WTC11 (cell line): ENCODE measurements around the gene EIF4G3. TPM values are rescaled to one million over a fixed set of nuclear protein-coding genes. Genes with fewer than 3 reads are reported as not detected.

Source experiments
- ATAC-seq: fragments of 200-7000 bp; cut with Tn5 transposase; 2 replicates; pipeline ENCODE4 v1.10.0; 2021; ENCODE audit warnings: mild to moderate bottlenecking, moderate library complexity
- CTCF ChIA-PET: fragments of 300-600 bp; sonication (Branson Sonifier 250); formaldehyde crosslinking; loops from one replicate; lab custom pipeline; 2021; ENCODE audit warnings: antibody characterized with exemption; lab: Charles Lee
- POLR2A ChIA-PET: fragments of 350-600 bp; sonication (Branson Sonifier 250); formaldehyde crosslinking; loops from one replicate; lab custom pipeline; 2021; ENCODE audit warnings: antibody characterized with exemption; lab: Charles Lee
- DNase-seq: peaks from one replicate; pipeline ENCODE4 v3.0.0; 2021; ENCODE audit warnings: low spot score
- H3K27ac Mint-ChIP-seq: 2 replicates; pipeline ENCODE4 v1.8.0; 2021; ENCODE audit warnings: mixed read lengths
- H3K27me3 Mint-ChIP-seq: 2 replicates; pipeline ENCODE4 v1.8.0; 2021; ENCODE audit warnings: low read depth, mild to moderate bottlenecking, moderate library complexity, mixed read lengths
- H3K36me3 Mint-ChIP-seq: 2 replicates; pipeline ENCODE4 v1.8.0; 2021; ENCODE audit warnings: mixed read lengths
- H3K4me1 Mint-ChIP-seq: 2 replicates; pipeline ENCODE4 v1.8.0; 2022; ENCODE audit warnings: mixed read lengths
- H3K4me3 Mint-ChIP-seq: 2 replicates; pipeline ENCODE4 v1.8.0; 2021; ENCODE audit warnings: mild to moderate bottlenecking, moderate library complexity, mixed read lengths
- H3K9me3 Mint-ChIP-seq: 2 replicates; pipeline ENCODE4 v1.8.0; 2021; ENCODE audit warnings: mixed read lengths
- AR ChIP-seq: fragments of 250-450 bp; sonication (Bioruptor Pico); IDR thresholded peaks from 2 replicates; pipeline ENCODE4 v1.9.0; 2021; ENCODE audit warnings: mild to moderate bottlenecking
- ATF1 ChIP-seq: sonication (generic); formaldehyde crosslinking; IDR thresholded peaks from 2 replicates; pipeline ENCODE4 v1.8.1; 2023; ENCODE audit warnings: mild to moderate bottlenecking, moderate library complexity, missing genetic modification reagents
- ATF3 ChIP-seq: sonication (generic); formaldehyde crosslinking; conservative IDR thresholded peaks from 2 replicates; pipeline ENCODE4 v1.8.1; 2022; ENCODE audit warnings: mild to moderate bottlenecking, missing genetic modification reagents
- CDX4 ChIP-seq: fragments of 250-450 bp; sonication (Bioruptor Pico); IDR thresholded peaks from 2 replicates; pipeline ENCODE4 v1.9.0; 2021; ENCODE audit warnings: moderate library complexity, mild to moderate bottlenecking, inconsistent platforms, borderline replicate concordance
- GABPB1 ChIP-seq: sonication (generic); formaldehyde crosslinking; IDR thresholded peaks from 2 replicates; pipeline ENCODE4 v1.8.1; 2023; ENCODE audit warnings: mild to moderate bottlenecking, missing genetic modification reagents
- HMGXB4 ChIP-seq: sonication (generic); formaldehyde crosslinking; IDR thresholded peaks from 2 replicates; pipeline ENCODE4 v1.8.1; 2023; ENCODE audit warnings: mild to moderate bottlenecking, moderate library complexity, missing genetic modification reagents
- KAT7 ChIP-seq: sonication (generic); formaldehyde crosslinking; IDR thresholded peaks from 2 replicates; pipeline ENCODE4 v1.8.1; 2023; ENCODE audit warnings: missing genetic modification reagents, mild to moderate bottlenecking, borderline replicate concordance
- MLX ChIP-seq: sonication (generic); formaldehyde crosslinking; IDR thresholded peaks from 2 replicates; pipeline ENCODE4 v1.8.1; 2023; ENCODE audit warnings: mild to moderate bottlenecking, missing genetic modification reagents, moderate library complexity
- NFATC4 ChIP-seq: fragments of 250-450 bp; sonication (Bioruptor Pico); IDR thresholded peaks from 2 replicates; pipeline ENCODE4 v1.9.0; 2021; ENCODE audit warnings: mild to moderate bottlenecking
- OVOL2 ChIP-seq: fragments of 250-450 bp; sonication (Bioruptor Pico); IDR thresholded peaks from 2 replicates; pipeline ENCODE4 v1.9.0; 2021; ENCODE audit warnings: mild to moderate bottlenecking, borderline replicate concordance
- PRDM15 ChIP-seq: sonication (generic); formaldehyde crosslinking; IDR thresholded peaks from 2 replicates; pipeline ENCODE4 v1.8.0; 2022; ENCODE audit warnings: missing genetic modification reagents
- SMAD3 ChIP-seq: sonication (generic); formaldehyde crosslinking; IDR thresholded peaks from 2 replicates; pipeline ENCODE4 v1.8.0; 2022; ENCODE audit warnings: missing genetic modification reagents, mild to moderate bottlenecking, borderline replicate concordance
- SMAD4 ChIP-seq: sonication (generic); formaldehyde crosslinking; IDR thresholded peaks from 2 replicates; pipeline ENCODE4 v1.8.0; 2022; ENCODE audit warnings: mild to moderate bottlenecking, missing genetic modification reagents
- ZMAT4 ChIP-seq: fragments of 250-450 bp; sonication (Bioruptor Pico); IDR thresholded peaks from 2 replicates; pipeline ENCODE4 v1.9.0; 2021; ENCODE audit warnings: mild to moderate bottlenecking
- ZNF425 ChIP-seq: fragments of 250-450 bp; sonication (Bioruptor Pico); conservative IDR thresholded peaks from 2 replicates; pipeline ENCODE4 v1.9.0; 2021; ENCODE audit warnings: mild to moderate bottlenecking
- ZNF532 ChIP-seq: fragments of 250-450 bp; sonication (Bioruptor Pico); IDR thresholded peaks from 2 replicates; pipeline ENCODE4 v1.9.0; 2021; ENCODE audit warnings: mild to moderate bottlenecking, borderline replicate concordance
- ZNF671 ChIP-seq: fragments of 250-450 bp; sonication (Bioruptor Pico); IDR thresholded peaks from 2 replicates; pipeline ENCODE4 v1.8.0; 2021; ENCODE audit warnings: mild to moderate bottlenecking
- total RNA-seq: library from RNA; stranded (reverse); gene quantifications from 3 replicates; pipeline ENCODE4 v1.2.3, GENCODE V29; 2021

The EIF4G3 gene
- total RNA-seq, 1 experiment from 2014 or later, result 77.7 TPM

- no peak for TF ChIP-seq AR (CRISPR knock-in tag)
- TF ChIP-seq NFATC4, result no peak
- no peak for TF ChIP-seq ATF3
- TF ChIP-seq KAT7 (CRISPR knock-in tag), result no peak
- no peak for TF ChIP-seq ATF1 (CRISPR knock-in tag)
- TF ChIP-seq, all 79 proteins: peak for 0
These were observed 214.0 kb downstream of the EIF4G3 start (continued) for GRCh38 chr1:20962576-20963258.

GRCh38 chr1:20958430-20958829, 218.3 kb downstream of the EIF4G3 start:
- H3K27ac Mint-ChIP-seq, result no peak overlapping the region
- peaks cover 8% of the 10 kb centered on the region for H3K4me1 Mint-ChIP-seq
- no peaks in the 10 kb centered on the region for H3K9me3 Mint-ChIP-seq
- ATAC-seq (no peak), DNase-seq (no peak)
- no peak overlapping the region for H3K4me3 Mint-ChIP-seq
- ChIA-PET CTCF (no interaction called here), POLR2A (no interaction called here)
- H3K27me3 Mint-ChIP-seq, result no peaks in the 10 kb centered on the region
- H3K36me3 Mint-ChIP-seq, result no peaks in the 10 kb centered on the region; the same call in 1 of the 2 replicates
- TF ChIP-seq ZNF425 (CRISPR knock-in tag), result no peak
- no peak for TF ChIP-seq CDX4 (CRISPR knock-in tag)
- no peak for TF ChIP-seq ZNF532 (CRISPR knock-in tag)
- no peak for TF ChIP-seq MLX (CRISPR knock-in tag)
- TF ChIP-seq OVOL2 (CRISPR knock-in tag), result no peak
- TF ChIP-seq PRDM15 (CRISPR knock-in tag), result no peak
- TF ChIP-seq SMAD3, result no peak
- no peak for TF ChIP-seq SMAD4 (CRISPR knock-in tag)
- no peak for TF ChIP-seq ZMAT4
- TF ChIP-seq HMGXB4, result no peak
- TF ChIP-seq ZNF671, result no peak
- no peak for TF ChIP-seq GABPB1 (CRISPR knock-in tag)
